ENCODE results near the gene CCL22.
A peak's percentile ranks its signal among the peaks of the same experiment; 100 is the strongest.

Gene CCL22

GRCh38 chr16:57358527-57359095, at the start of gene CCL22:
Gene CCL22, plus strand, starts transcription at chr16:57358783. Its CDS starts 34 bp downstream, at chr16:57358817.
- DNase-seq (ENCODE audit: insufficient read length, low spot score) (no peak), FAIRE-seq (no peak)
- TF ChIP-seq POLR2A (IDR thresholded peaks at IDR 0.05; ENCODE audit: low read depth, low read length): no peak

DNA sequence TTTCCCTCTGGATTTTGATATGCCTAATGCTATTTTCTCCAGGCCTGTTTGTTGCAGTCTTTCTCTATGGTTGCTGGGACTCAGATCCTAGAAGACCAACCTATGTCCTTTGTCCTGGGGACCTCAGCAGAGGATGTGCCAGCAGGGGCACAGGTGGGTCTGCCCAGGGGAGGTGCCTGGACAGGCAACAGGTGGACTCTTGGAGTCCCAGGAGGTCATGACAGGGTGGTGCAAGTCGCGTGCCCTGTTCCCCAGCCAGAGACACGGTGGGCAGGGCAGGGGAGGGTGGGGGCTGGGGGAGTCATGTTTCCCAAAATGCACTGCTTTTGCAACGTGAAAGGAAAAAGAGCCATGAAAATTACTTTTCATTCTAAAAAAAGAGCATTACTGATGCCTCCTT, 47.8 kb upstream of the CCL22 start:
- DNase-seq (ENCODE audit: insufficient read length, low spot score): no peak
- FAIRE-seq: no peak
- TF ChIP-seq POLR2A (IDR thresholded peaks at IDR 0.05; ENCODE audit: low read depth, low read length): no peak

DNA sequence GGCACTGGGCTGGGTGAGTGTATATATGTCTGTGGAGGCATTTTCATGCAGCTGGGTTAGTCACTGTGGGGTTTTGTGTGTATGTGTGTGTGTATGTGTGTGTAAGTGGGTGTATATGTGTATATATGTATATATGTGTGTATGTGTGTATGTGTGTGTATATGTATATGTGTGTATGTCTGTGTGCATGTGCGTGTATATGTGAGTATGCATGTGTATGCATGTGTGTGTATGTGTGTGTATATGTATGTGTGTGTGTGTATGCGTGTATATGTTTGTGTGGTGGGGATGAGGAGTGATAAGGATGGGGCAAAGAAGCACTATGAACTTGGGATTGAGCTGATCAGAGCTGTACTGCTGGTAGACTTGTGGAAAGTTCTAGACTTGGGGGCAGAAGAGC, 45.1 kb upstream of the CCL22 start:
- FAIRE-seq (no peak), DNase-seq (ENCODE audit: insufficient read length, low spot score) (no peak)
- TF ChIP-seq POLR2A (IDR thresholded peaks at IDR 0.05; ENCODE audit: low read depth, low read length): no peak

- no peak for DNase-seq (ENCODE audit: insufficient read length, low spot score)
- TF ChIP-seq POLR2A (IDR thresholded peaks at IDR 0.05; ENCODE audit: low read depth, low read length): no peak
- FAIRE-seq: no peak
These were observed 44.3 kb upstream of the CCL22 start for GRCh38 chr16:57314161-57314785.

DNA sequence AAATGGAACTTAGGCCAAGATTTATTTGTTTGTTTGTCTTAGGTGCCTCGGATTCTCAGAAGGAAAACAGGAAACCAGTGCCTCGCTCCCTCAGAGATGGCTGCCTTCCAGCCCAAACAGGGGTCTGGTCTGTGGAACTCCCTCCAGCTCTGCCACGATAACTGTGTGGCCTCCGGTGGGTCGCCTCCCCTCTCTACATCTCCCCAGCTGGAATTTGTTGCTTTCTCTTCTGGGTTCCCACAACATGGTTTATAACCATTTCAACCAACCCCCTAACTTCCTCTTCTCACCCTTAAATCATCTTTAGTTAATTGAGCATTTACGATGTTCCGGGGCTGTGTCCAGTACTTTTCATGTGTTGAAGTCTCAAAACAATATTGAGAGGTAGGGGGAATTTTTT, 43.2 kb upstream of the CCL22 start:
- no peak for DNase-seq (ENCODE audit: insufficient read length, low spot score)
- no peak for TF ChIP-seq POLR2A (IDR thresholded peaks at IDR 0.05; ENCODE audit: low read depth, low read length)
- no peak for FAIRE-seq

- TF ChIP-seq POLR2A (IDR thresholded peaks at IDR 0.05; ENCODE audit: low read depth, low read length): no peak
- peak; percentile 68 for FAIRE-seq
- peak; percentile 60 for DNase-seq (ENCODE audit: insufficient read length, low spot score)
These were observed 42.1 kb upstream of the CCL22 start for GRCh38 chr16:57316390-57317017.

DNA sequence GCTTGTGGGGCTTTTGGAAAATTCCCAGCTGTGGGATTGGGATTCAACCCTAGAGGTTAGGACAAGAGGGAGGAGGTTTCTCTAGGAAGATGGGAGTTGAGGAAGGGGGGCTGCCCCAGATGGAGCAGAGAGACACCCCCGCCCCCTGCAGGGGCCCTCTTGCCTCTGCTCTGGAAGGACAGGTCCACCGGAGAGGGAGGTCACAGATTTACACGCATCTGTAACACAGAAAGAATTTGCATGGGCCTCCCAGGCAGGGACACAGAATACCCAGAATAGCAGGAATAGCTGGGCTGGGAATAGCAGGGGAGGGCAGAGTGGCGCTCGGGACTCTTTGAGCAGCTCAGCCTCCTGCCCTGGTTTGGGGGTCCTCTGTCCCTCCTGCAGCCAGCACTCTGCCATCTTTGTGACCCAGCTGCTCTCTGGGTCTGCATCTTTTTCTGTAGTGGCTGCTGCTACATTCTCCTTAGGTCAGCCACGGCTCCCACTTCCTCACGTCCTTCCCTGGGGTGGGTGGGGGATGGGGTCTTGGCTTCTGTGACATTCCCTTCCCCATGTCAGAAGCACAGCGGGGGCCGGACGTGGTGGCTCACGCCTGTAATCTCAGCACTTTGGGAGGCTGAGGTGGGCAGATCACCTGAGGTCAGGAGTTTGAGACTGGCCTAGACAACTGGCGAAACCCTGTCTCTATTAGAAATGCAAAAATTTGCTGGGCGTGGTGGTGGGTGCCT, 40.2 kb upstream of the CCL22 start:
- DNase-seq (ENCODE audit: insufficient read length, low spot score) (no peak), FAIRE-seq (no peak)
- no peak for TF ChIP-seq POLR2A (IDR thresholded peaks at IDR 0.05; ENCODE audit: low read depth, low read length)

- DNase-seq (ENCODE audit: insufficient read length, low spot score) (no peak), FAIRE-seq (no peak)
- no peak for TF ChIP-seq POLR2A (IDR thresholded peaks at IDR 0.05; ENCODE audit: low read depth, low read length)
These were observed 38.9 kb upstream of the CCL22 start for GRCh38 chr16:57319646-57320045.

DNA sequence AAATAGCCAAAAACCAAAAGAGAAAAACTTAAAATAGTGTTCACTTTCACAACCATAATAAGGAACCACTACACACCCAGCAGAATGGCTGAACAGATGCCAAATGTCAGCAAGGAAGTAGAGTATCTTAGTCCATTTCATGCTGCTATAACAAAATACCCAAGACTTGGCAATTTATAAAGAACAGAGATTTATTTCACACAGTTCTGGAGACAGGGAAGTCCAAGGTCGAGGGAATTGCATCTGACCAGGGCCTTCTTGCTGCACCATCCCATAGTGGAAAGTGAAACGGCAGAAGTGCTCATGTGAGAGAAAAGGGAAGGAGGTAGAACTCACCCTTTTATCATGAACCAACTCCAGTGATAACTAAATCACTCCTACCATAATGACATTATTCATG, 33.8 kb upstream of the CCL22 start:
- DNase-seq (ENCODE audit: insufficient read length, low spot score) (no peak), FAIRE-seq (no peak)
- TF ChIP-seq POLR2A (IDR thresholded peaks at IDR 0.05; ENCODE audit: low read depth, low read length): no peak

DNA sequence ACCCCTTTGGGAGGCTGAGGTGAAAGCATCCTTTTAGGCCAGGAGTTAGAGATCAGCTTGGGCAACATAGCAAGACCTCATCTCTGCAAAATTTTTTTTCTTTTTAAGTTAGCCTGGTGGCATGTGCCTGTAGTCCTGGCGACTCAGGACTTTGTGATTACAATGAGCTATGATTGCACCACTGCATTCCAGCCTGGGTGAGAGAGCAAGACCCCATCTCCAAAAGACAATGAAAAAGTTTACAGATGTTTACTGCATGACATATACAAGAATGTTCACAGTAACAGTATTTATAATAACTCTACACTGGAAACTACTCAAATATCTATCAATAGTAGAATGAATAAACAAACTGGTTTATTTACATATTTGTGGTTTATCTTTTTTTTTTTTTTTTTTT, 33.1 kb upstream of the CCL22 start:
- FAIRE-seq: no peak
- no peak for TF ChIP-seq POLR2A (IDR thresholded peaks at IDR 0.05; ENCODE audit: low read depth, low read length)

GRCh38 chr16:57329718-57330327, 28.8 kb upstream of the CCL22 start:
- FAIRE-seq: no peak
- no peak for TF ChIP-seq POLR2A (IDR thresholded peaks at IDR 0.05; ENCODE audit: low read depth, low read length)
- DNase-seq (ENCODE audit: insufficient read length, low spot score): no peak

More for the DNA sequence above, 33.1 kb upstream of the CCL22 start:
- no peak for DNase-seq (ENCODE audit: insufficient read length, low spot score)

DNA sequence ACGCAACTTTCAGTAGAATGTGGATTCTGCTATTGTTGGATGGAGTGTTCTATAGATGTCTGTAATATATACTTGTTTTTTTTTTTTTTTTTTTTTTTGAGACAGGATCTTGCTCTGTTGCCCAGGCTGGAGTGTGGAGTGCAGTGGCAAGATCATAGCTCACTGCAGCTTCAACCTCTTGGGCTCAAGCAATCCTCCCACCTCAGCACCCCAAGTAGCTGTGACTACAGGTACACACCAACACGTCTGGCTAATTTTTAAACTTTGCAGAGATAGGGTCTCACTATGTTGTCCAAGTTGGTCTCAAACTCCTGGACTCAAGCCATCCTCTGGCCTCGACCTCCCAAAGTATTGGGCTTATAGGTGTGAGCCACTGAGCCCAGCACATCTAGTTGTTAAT, 27.2 kb upstream of the CCL22 start:
- TF ChIP-seq POLR2A (IDR thresholded peaks at IDR 0.05; ENCODE audit: low read depth, low read length): no peak
- DNase-seq (ENCODE audit: insufficient read length, low spot score): no peak
- FAIRE-seq: no peak

GRCh38 chr16:57333402-57333801, 25.2 kb upstream of the CCL22 start:
- FAIRE-seq: no peak
- no peak for DNase-seq (ENCODE audit: insufficient read length, low spot score)
- TF ChIP-seq POLR2A (IDR thresholded peaks at IDR 0.05; ENCODE audit: low read depth, low read length): no peak

GRCh38 chr16:57335366-57335765, 23.2 kb upstream of the CCL22 start:
- DNase-seq (ENCODE audit: insufficient read length, low spot score) (no peak), FAIRE-seq (no peak)
- no peak for TF ChIP-seq POLR2A (IDR thresholded peaks at IDR 0.05; ENCODE audit: low read depth, low read length)

All from H54 (cell line).